ENCODE results near the gene CYP27C1.

Gene CYP27C1

DNA sequence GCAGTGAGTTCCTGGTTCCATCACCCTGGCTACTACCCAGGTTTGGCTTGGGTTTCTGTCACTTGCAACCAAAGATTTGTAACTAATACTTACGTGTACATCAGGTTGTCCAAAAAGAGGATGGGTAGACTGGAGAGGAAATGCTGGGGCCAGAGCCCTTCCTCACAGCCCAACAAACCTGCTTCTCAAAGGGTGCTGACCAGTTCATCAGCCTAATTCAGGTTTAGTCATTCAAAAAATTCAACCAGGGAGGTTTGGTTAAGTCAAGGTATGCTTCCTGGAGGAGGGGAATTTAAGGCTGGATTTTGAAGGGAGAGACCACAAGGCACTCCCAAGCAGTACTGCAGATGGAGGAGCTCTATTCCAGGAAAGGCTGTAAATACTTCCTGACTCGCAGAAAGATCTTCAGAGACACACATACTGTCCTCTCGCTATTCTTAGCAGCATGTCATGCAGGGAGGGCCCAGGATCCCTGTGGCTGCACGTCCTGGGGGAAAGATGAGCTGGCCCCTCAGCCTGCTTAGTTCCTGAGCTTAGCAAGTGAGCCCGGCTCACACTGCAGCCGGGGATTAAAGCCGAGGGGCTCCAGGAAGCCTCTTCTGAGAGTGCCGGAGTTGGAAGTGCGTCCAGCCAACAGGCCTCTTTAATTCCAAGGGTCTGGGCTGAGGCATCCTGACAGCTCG is 73.1 kb downstream of the CYP27C1 start:
- H3K4me3 ChIP-seq (ENCODE audit: low read length) = no peak overlapping the region
- no peak for TF ChIP-seq ZNF274 (IDR thresholded peaks at IDR 0.05; ENCODE audit: low read depth, low read length)

- no peak for TF ChIP-seq ZNF274 (IDR thresholded peaks at IDR 0.05; ENCODE audit: low read depth, low read length)
- no peak overlapping the region for H3K4me3 ChIP-seq (ENCODE audit: low read length)
Measured at GRCh38 chr2:127146071-127146725, 73.9 kb downstream of the CYP27C1 start.

- TF ChIP-seq ZNF274 (IDR thresholded peaks at IDR 0.05; ENCODE audit: low read depth, low read length) = no peak
- no peak overlapping the region for H3K4me3 ChIP-seq (ENCODE audit: low read length)
Measured at GRCh38 chr2:127145280-127145895, 74.7 kb downstream of the CYP27C1 start.

- no peak for TF ChIP-seq ZNF274 (IDR thresholded peaks at IDR 0.05; ENCODE audit: low read depth, low read length)
- H3K4me3 ChIP-seq (ENCODE audit: low read length) = no peak overlapping the region
Measured at GRCh38 chr2:127143841-127144782, 76.0 kb downstream of the CYP27C1 start.

DNA sequence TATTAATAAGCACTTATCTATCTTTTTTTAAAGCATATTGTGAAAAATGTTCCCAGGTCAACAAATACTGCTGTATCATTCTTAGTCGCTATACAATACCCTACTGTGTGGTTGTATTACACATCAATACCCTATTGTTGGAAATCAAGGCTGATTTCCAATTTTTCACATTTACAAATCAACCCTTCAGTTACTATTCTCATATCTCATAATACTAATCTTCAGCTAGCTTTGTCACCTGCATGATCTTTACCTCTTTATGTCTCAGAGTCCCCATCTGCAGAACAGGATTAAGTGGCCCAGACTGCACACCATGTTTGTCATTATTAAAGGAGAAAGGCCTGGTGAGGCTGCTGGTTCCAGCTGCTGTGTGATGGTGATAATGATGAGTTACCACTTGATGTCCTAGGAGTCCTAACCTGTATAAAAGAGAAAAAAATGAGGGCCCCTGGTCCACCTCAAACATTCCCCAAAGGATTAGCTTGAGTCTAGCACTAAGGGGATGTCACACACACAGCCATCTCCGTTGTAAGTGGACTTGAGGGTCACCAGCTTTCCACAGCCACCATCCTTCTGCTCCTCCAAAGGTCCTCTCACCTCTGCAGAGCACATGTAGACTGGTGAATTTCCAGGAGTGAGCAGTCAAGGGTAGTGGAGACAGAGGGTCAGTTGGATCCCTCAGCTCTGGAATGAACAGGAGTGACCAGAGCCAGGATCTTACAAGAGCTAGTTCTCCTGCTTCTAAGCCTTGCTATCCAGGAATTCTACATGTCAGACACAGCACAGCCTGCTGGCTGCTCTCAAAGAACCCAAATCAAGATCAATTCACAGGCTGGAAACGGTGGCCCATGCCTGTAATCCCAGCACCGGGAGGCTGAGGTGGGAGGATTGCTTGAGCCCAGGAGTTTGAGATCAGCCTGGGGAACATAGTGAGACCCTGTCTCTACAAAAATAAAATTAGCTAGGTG is 77.2 kb downstream of the CYP27C1 start:
- no peak overlapping the region for H3K4me3 ChIP-seq (ENCODE audit: low read length)
- TF ChIP-seq ZNF274 (IDR thresholded peaks at IDR 0.05; ENCODE audit: low read depth, low read length) = no peak

- TF ChIP-seq ZNF274 (IDR thresholded peaks at IDR 0.05; ENCODE audit: low read depth, low read length) = no peak
Measured at GRCh38 chr2:127140538-127140937, 79.6 kb downstream of the CYP27C1 start.

GRCh38 chr2:127139766-127140165 is 80.3 kb downstream of the CYP27C1 start:
- TF ChIP-seq ZNF274 (IDR thresholded peaks at IDR 0.05; ENCODE audit: low read depth, low read length) = no peak

More at GRCh38 chr2:127140538-127140937, 79.6 kb downstream of the CYP27C1 start:
- no peak overlapping the region for H3K4me3 ChIP-seq (ENCODE audit: low read length)

GRCh38 chr2:127138281-127138680 is 81.8 kb downstream of the CYP27C1 start:
- no peak overlapping the region for H3K4me3 ChIP-seq (ENCODE audit: low read length)
- no peak for TF ChIP-seq ZNF274 (IDR thresholded peaks at IDR 0.05; ENCODE audit: low read depth, low read length)

More at GRCh38 chr2:127139766-127140165, 80.3 kb downstream of the CYP27C1 start:
- no peak overlapping the region for H3K4me3 ChIP-seq (ENCODE audit: low read length)

DNA sequence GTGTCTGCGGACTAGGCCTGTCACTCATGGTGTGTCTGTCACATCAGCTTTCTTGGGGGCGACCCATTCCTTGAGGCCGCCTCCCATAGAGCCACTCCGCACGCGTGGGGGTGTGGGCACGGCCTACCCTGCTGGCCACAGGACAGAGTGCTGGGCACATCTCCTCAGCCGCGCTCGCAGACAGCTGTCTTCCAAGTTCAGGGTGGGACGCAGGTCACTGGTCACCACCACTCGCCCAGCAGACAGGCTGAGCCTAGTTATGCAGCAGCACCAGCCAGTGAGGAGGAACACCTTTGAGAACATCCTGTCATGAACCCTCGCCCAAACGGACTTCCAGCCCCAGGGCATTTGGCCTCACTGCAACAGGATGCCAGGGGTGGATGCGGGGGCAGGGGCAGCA is 82.4 kb downstream of the CYP27C1 start:
- no peak overlapping the region for H3K4me3 ChIP-seq (ENCODE audit: low read length)
- no peak for TF ChIP-seq ZNF274 (IDR thresholded peaks at IDR 0.05; ENCODE audit: low read depth, low read length)

DNA sequence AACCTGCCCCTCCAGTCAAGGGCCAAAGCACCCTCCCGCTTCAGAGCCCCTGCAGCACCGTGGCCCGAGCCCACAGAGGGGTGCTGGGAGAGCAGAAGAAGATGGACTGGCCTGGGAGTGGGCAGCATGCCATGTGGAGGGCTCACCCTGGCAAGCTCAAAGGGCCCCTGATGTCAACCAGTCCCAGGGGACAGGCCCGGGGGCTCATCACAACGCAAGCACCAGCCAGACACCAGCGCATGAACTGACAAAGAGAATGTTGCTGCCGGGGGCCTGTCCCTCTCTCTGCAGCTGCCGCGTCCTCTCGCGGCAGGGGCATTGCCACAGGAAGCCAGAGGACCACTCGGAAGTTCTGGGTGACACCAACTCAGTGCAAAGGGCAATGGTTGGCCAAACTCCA is 82.9 kb downstream of the CYP27C1 start:
- no peak for TF ChIP-seq ZNF274 (IDR thresholded peaks at IDR 0.05; ENCODE audit: low read depth, low read length)
- H3K4me3 ChIP-seq (ENCODE audit: low read length) = no peak overlapping the region

DNA sequence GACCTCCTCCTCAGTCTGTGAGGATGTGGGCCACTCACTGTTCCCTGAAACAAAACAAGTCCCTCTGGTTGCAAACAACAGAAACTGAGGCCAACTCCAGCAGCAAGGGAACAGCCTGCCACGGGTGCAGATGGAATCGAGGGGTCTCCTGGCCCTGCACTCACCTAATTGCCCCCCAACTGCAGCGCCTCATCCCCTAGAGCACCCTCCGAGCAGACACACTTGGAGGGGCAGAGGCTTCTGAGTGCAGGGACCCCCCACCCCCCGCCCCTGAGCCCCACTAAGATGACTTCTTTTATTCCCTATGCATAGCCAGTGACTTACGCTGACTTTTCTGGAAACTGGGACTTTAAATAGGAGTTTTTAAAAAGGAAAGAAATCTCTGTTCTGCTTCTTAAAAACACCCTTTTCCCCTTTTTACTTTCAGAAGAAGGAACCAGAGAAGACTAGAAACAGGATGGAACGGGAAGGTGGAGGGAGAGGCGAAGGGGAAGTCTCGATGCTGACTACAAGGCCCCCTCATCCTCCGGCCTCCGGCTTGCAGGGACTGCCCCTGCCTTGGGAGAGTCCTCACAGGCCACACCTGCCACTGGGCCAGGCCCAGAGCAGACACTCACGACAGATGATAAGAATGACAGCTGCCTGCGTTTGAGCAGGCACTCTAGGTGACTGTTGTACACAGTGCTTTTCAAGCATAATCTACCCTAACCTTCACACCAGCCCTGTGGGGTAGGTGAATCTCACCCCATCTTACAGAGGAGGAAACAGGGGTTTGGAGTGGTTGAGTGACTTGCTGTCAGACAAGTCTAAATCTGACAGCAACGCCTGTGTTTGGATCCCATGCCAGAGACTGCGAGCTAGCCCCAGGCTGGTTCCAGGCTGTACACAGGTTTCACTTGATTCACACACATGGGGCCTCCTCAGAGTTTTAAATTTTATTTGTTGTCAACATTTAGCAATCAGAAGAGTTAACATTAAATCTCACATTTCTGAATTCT is 85.0 kb downstream of the CYP27C1 start:
- TF ChIP-seq ZNF274 (IDR thresholded peaks at IDR 0.05; ENCODE audit: low read depth, low read length) = no peak
- no peak overlapping the region for H3K4me3 ChIP-seq (ENCODE audit: low read length)

GRCh38 chr2:127134235-127134634 is 85.9 kb downstream of the CYP27C1 start:
- TF ChIP-seq ZNF274 (IDR thresholded peaks at IDR 0.05; ENCODE audit: low read depth, low read length) = no peak
- no peak overlapping the region for H3K4me3 ChIP-seq (ENCODE audit: low read length)
